Brain microvascular endothelial cell (primary cell): ENCODE data around the gene STRAP.
A peak's percentile ranks its signal among the peaks of the same experiment; 100 is the strongest.

Experiments used
- DNase-seq: peaks from one replicate; pipeline ENCODE4 v3.0.0-alpha.2; 2020
- H3K27ac ChIP-seq: fragments of 250-450 bp; sonication (Bioruptor Pico); 2 replicates; pipeline ENCODE4 v1.5.1; 2020; ENCODE audit warnings: mild to moderate bottlenecking, moderate library complexity
- H3K27me3 ChIP-seq: fragments of 250-450 bp; sonication (Bioruptor Pico); replicated peaks from 2 replicates; pipeline ENCODE4 v1.5.1; 2020; ENCODE audit warnings: mild to moderate bottlenecking
- H3K36me3 ChIP-seq: fragments of 250-450 bp; sonication (Bioruptor Pico); replicated peaks from 2 replicates; pipeline ENCODE4 v1.5.1; 2020; ENCODE audit warnings: mild to moderate bottlenecking
- H3K4me3 ChIP-seq: 2 replicates; pipeline ENCODE4 v1.5.1; 2011; ENCODE audit warnings: low read depth, mild to moderate bottlenecking, control low read depth, low read length, moderate library complexity
- CTCF ChIP-seq: IDR thresholded peaks from 2 replicates; pipeline ENCODE4 v1.5.1; 2011; ENCODE audit warnings: low read depth, mild to moderate bottlenecking, moderate library complexity, low read length, control low read depth, inconsistent platforms; ENCODE audit errors: missing control alignments
- in situ Hi-C: cut with HindIII; loops from 2 replicates; pipeline ENCODE4 v1.10.0; 2017; ENCODE audit warnings: low sequenced_read_pairs, low pct_ligation_motif_present

Gene STRAP

GRCh38 chr12:15842108-15842507, 40.1 kb upstream of the STRAP start:
- H3K36me3 ChIP-seq = no peaks in the 10 kb centered on the region
- no peak for TF ChIP-seq CTCF
- in situ Hi-C loops = no loop called here
- no peak overlapping the region for H3K4me3 ChIP-seq
- DNase-seq = peak; percentile 88
- H3K27me3 ChIP-seq = no peaks in the 10 kb centered on the region
- peak overlapping the region; percentile 87 for H3K27ac ChIP-seq

GRCh38 chr12:15846887-15847286, 35.3 kb upstream of the STRAP start:
- in situ Hi-C loops = no loop called here
- no peak for DNase-seq
- no peaks in the 10 kb centered on the region for H3K36me3 ChIP-seq
- H3K27me3 ChIP-seq = no peaks in the 10 kb centered on the region
- no peak overlapping the region for H3K27ac ChIP-seq
- H3K4me3 ChIP-seq = no peak overlapping the region
- no peak for TF ChIP-seq CTCF

GRCh38 chr12:15848606-15849005, 33.6 kb upstream of the STRAP start:
- in situ Hi-C loops = no loop called here
- Histone ChIP-seq H3K27ac (no peak overlapping the region), H3K27me3 (no peaks in the 10 kb centered on the region), H3K4me3 (no peak overlapping the region), H3K36me3 (no peaks in the 10 kb centered on the region)
- no peak for TF ChIP-seq CTCF
- no peak for DNase-seq

GRCh38 chr12:15851045-15851620, 31.1 kb upstream of the STRAP start:
- Histone ChIP-seq H3K27ac (no peak overlapping the region), H3K4me3 (no peak overlapping the region), H3K36me3 (no peaks in the 10 kb centered on the region), H3K27me3 (no peaks in the 10 kb centered on the region)
- no peak for DNase-seq
- no peak for TF ChIP-seq CTCF
- in situ Hi-C loops = no loop called here

- no peak for TF ChIP-seq CTCF
- in situ Hi-C loops = no loop called here
Measured at GRCh38 chr12:15851919-15852318, 30.3 kb upstream of the STRAP start.

GRCh38 chr12:15852383-15852782, 29.8 kb upstream of the STRAP start:
- in situ Hi-C loops = no loop called here
- Histone ChIP-seq H3K27me3 (no peaks in the 10 kb centered on the region), H3K27ac (peak overlapping the region; percentile 8), H3K4me3 (no peak overlapping the region), H3K36me3 (no peaks in the 10 kb centered on the region)
- peak; percentile 65 for DNase-seq
- TF ChIP-seq CTCF = no peak

More at GRCh38 chr12:15851919-15852318, 30.3 kb upstream of the STRAP start:
- H3K4me3 ChIP-seq = no peak overlapping the region
- H3K27me3 ChIP-seq = no peaks in the 10 kb centered on the region
- peak overlapping the region; percentile 8 for H3K27ac ChIP-seq
- H3K36me3 ChIP-seq = no peaks in the 10 kb centered on the region
- DNase-seq = no peak
